NT2/D1 (cell line): Measurements from ENCODE around the gene ZNF184.
"Not testable (repeated sequence)": the region's sequence is repeated elsewhere in the genome, so short reads cannot be mapped to it uniquely, and the experiment has no call there.

ENCODE experiments used
- DNase-seq: peaks from one replicate; pipeline ENCODE4 v3.0.0-alpha.2; 2011; ENCODE audit warnings: low read depth, low spot score
- H3K27me3 ChIP-seq: 2 replicates; pipeline ENCODE4 v1.6.0; 2011; ENCODE audit warnings: mild to moderate bottlenecking; ENCODE audit not compliant: insufficient read length, insufficient read depth
- H3K36me3 ChIP-seq: 2 replicates; pipeline ENCODE4 v1.6.1; 2011; ENCODE audit warnings: mild to moderate bottlenecking, low read length, mixed read lengths; ENCODE audit not compliant: insufficient read depth, insufficient read length
- H3K4me1 ChIP-seq: 2 replicates; pipeline ENCODE4 v1.5.1; 2011; ENCODE audit not compliant: insufficient read depth, insufficient read length
- H3K4me3 ChIP-seq: 2 replicates; pipeline ENCODE4 v1.5.1; 2011; ENCODE audit warnings: low read depth; ENCODE audit not compliant: insufficient read length
- H3K9ac ChIP-seq: 2 replicates; pipeline ENCODE4 v1.6.0; 2011; ENCODE audit warnings: low read depth; ENCODE audit not compliant: insufficient read length
- H3K9me3 ChIP-seq: 2 replicates; pipeline ENCODE4 v1.5.1; 2011; ENCODE audit warnings: mild to moderate bottlenecking, low read length; ENCODE audit not compliant: insufficient read depth
- SUZ12 ChIP-seq: IDR thresholded peaks from 2 replicates; pipeline ENCODE4 v1.6.1; 2011; ENCODE audit not compliant: insufficient read length, insufficient read depth; ENCODE audit errors: extremely low read depth
- YY1 ChIP-seq: IDR thresholded peaks from 2 replicates; pipeline ENCODE4 v1.6.1; 2011; ENCODE audit not compliant: insufficient read length, insufficient read depth
- ZNF274 ChIP-seq: IDR thresholded peaks from 2 replicates; pipeline ENCODE4 v1.6.1; 2011; ENCODE audit warnings: mild to moderate bottlenecking, low read depth, low read length

Gene ZNF184

GRCh38 chr6:27428966-27429365 is 43.9 kb downstream of the ZNF184 start:
- no peaks in the 10 kb centered on the region for H3K4me1 ChIP-seq
- no peak overlapping the region for H3K4me3 ChIP-seq
- H3K9ac ChIP-seq = no peak overlapping the region
- H3K9me3 ChIP-seq = no peaks in the 10 kb centered on the region; the same call in 1 of the 2 replicates
- TF ChIP-seq ZNF274 = no peak
- TF ChIP-seq YY1 = no peak
- TF ChIP-seq SUZ12 = no peak
- no peaks in the 10 kb centered on the region for H3K27me3 ChIP-seq
- DNase-seq = no peak
- no peaks in the 10 kb centered on the region for H3K36me3 ChIP-seq

DNA sequence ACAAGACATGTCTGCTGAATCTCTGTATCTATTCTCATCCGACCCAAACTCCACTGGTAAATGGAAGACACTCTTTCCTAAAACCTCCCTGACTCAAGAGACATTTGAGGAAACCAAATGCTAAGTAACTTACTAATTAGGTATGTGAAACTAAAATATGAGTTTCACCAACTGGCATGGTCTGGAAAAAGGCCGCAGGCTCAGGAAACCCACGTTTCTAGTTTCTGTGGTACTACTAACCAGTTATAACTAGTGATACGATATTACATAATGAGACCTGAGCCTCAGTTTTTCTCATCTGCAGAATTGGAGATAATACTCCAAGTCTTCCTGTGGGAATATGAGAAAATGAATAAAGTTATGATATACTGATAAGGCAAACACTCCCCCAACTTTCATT is 44.4 kb downstream of the ZNF184 start:
- Histone ChIP-seq H3K9me3 (no peaks in the 10 kb centered on the region; the same call in 1 of the 2 replicates), H3K4me3 (no peak overlapping the region), H3K9ac (no peak overlapping the region), H3K36me3 (no peaks in the 10 kb centered on the region), H3K4me1 (no peaks in the 10 kb centered on the region), H3K27me3 (no peaks in the 10 kb centered on the region)
- TF ChIP-seq SUZ12 (no peak), ZNF274 (no peak), YY1 (no peak)
- DNase-seq = no peak

GRCh38 chr6:27426045-27426620 is 46.8 kb downstream of the ZNF184 start:
- no peak for DNase-seq
- Histone ChIP-seq H3K27me3 (no peaks in the 10 kb centered on the region), H3K4me1 (no peaks in the 10 kb centered on the region), H3K4me3 (no peak overlapping the region), H3K9me3 (no peaks in the 10 kb centered on the region; the same call in 1 of the 2 replicates), H3K36me3 (no peaks in the 10 kb centered on the region), H3K9ac (no peak overlapping the region)
- TF ChIP-seq YY1 = no peak
- no peak for TF ChIP-seq ZNF274
- no peak for TF ChIP-seq SUZ12

DNA sequence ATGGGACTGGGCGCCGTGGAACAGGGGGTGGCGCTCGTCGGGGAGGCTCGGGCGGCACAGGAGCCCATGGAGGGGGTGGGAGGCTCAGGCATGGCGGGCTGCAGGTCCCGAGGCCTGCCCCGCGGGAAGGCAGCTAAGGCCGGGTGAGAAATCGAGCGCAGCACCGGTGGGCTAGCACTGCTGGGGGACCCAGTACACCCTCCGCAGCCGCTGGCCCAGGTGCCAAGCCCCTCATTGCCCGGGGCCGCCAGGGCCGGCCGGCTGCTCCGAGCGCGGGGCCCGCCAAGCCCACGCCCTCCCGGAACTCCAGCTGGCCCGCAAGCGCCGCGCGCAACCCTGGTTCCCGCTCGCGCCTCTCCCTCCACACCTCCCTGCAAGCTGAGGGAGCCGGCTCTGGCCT is 48.1 kb downstream of the ZNF184 start:
- H3K27me3 ChIP-seq, H3K9me3 ChIP-seq, DNase-seq, H3K4me3 ChIP-seq, H3K36me3 ChIP-seq, H3K4me1 ChIP-seq, H3K9ac ChIP-seq: not testable (repeated sequence)

DNA sequence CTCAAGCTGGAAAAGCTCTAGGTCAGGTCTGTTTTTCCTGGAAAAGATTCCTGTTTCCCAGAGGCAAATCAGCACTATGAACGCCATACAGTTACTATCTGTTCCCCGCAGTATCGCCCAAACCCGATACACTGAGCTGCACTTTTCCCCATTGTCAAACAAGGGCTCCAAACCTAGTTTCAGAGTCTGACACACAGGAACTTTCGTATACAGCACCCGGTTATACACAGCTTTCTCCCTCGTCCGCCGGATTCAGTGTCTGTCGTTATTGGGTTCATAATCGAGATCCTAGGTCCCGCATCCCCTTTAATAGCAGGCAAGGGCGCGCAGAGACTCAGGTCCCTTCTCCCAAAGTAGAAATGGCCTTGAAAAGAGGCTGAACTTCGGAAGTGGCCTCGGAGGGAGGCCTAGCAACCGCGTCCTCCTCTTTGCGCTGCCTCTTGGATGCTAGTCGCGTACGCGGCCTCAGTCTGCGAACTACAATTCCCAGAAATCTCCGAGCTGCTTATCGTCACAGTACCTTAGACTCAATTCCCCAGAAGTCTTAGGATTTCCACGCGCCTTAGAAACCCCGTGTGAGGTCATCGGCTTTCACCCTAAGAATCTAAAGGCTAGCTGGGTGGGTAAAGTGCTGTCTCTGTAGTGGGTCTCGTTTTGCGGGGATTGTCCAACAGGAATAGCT is 50.1 kb downstream of the ZNF184 start:
- no peak for TF ChIP-seq ZNF274
- no peak for TF ChIP-seq SUZ12
- TF ChIP-seq YY1 = no peak
- H3K4me3 ChIP-seq = no peak overlapping the region
- H3K9ac ChIP-seq = no peak overlapping the region
- no peaks in the 10 kb centered on the region; the same call in 1 of the 2 replicates for H3K9me3 ChIP-seq
- no peaks in the 10 kb centered on the region for H3K4me1 ChIP-seq
- DNase-seq = no peak
- H3K36me3 ChIP-seq = no peaks in the 10 kb centered on the region
- H3K27me3 ChIP-seq = no peaks in the 10 kb centered on the region

- no peaks in the 10 kb centered on the region for H3K4me1 ChIP-seq
- no peak overlapping the region for H3K4me3 ChIP-seq
- no peak for DNase-seq
- no peak for TF ChIP-seq YY1
- TF ChIP-seq SUZ12 = no peak
- no peak for TF ChIP-seq ZNF274
- no peaks in the 10 kb centered on the region for H3K27me3 ChIP-seq
- peaks cover 11% of the 10 kb centered on the region for H3K9me3 ChIP-seq
- H3K9ac ChIP-seq = no peak overlapping the region
- no peaks in the 10 kb centered on the region for H3K36me3 ChIP-seq
Measured at GRCh38 chr6:27419363-27419762, 53.5 kb downstream of the ZNF184 start.

DNA sequence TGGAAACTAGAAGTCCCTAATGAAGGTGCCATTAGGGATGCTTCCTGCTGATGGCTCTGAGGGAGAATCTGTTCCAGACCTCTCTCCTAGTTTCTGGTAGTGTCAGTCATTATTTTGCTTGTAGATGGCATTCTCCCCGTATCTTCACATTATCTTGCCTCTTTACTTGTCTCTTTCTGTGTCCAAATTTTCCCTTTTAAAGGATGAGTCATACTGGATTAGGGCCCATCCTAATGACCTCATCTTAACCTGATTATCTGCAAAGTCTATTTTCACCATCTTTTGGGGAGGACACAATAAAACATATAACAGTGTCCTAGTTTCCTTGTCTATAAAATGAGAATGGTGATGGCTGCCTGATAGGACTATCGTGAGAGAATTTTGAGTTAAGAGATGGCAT is 57.0 kb downstream of the ZNF184 start:
- TF ChIP-seq SUZ12 = no peak
- no peak for TF ChIP-seq YY1
- no peak for TF ChIP-seq ZNF274
- Histone ChIP-seq H3K27me3 (no peaks in the 10 kb centered on the region), H3K36me3 (no peaks in the 10 kb centered on the region), H3K4me1 (no peaks in the 10 kb centered on the region), H3K4me3 (no peak overlapping the region), H3K9ac (no peak overlapping the region), H3K9me3 (peaks cover 11% of the 10 kb centered on the region)
- DNase-seq = no peak

GRCh38 chr6:27414996-27415395 is 57.9 kb downstream of the ZNF184 start:
- no peak for DNase-seq
- H3K4me1 ChIP-seq = no peaks in the 10 kb centered on the region
- TF ChIP-seq SUZ12 (no peak), YY1 (no peak), ZNF274 (no peak)
- H3K27me3 ChIP-seq = no peaks in the 10 kb centered on the region
- no peak overlapping the region for H3K9ac ChIP-seq
- no peak overlapping the region for H3K4me3 ChIP-seq
- no peaks in the 10 kb centered on the region for H3K36me3 ChIP-seq
- H3K9me3 ChIP-seq = peaks cover 11% of the 10 kb centered on the region
